Neural cell (in vitro differentiated cells): ENCODE measurements around the gene TICAM2. TPM values are rescaled to one million over a fixed set of nuclear protein-coding genes. Genes with fewer than 3 reads are reported as not detected.

Source experiments
- H2AFZ ChIP-seq: fragments of 200-600, 300-800 bp; sonication (generic), shearing (Covaris generic); 2 replicates; pipeline ENCODE4 v1.6.0; 2014; ENCODE audit warnings: low read depth, mild to moderate bottlenecking, antibody characterized with exemption, low read length, moderate library complexity
- H3F3A ChIP-seq: fragments of 200-600 bp; shearing (Covaris generic); 2 replicates; pipeline ENCODE4 v1.6.1; 2016; ENCODE audit warnings: mild to moderate bottlenecking, moderate library complexity, mixed read lengths, antibody characterized with exemption, low read length; ENCODE audit not compliant: insufficient read depth, poor library complexity, severe bottlenecking
- H3K27ac ChIP-seq: fragments of 200-600, 300-800 bp; sonication (generic), shearing (Covaris generic); 2 replicates; pipeline ENCODE4 v1.5.1; 2014; ENCODE audit warnings: mild to moderate bottlenecking, low read length, moderate library complexity
- H3K27me3 ChIP-seq: fragments of 300-800, 200-600 bp; sonication (generic), shearing (Covaris generic); 2 replicates; pipeline ENCODE4 v1.6.0; 2014; ENCODE audit warnings: mild to moderate bottlenecking, low read depth, low read length, moderate library complexity; ENCODE audit not compliant: insufficient read depth
- H3K36me3 ChIP-seq: fragments of 300-800, 200-600 bp; sonication (generic), shearing (Covaris generic); 2 replicates; pipeline ENCODE4 v1.5.1; 2014; ENCODE audit warnings: mild to moderate bottlenecking, antibody characterized with exemption, low read length, moderate library complexity; ENCODE audit not compliant: insufficient read depth
- H3K4me2 ChIP-seq: fragments of 300-800, 200-600 bp; sonication (generic), shearing (Covaris generic); 2 replicates; pipeline ENCODE4 v1.6.0; 2014; ENCODE audit warnings: mild to moderate bottlenecking, low read length
- H3K4me3 ChIP-seq: fragments of 300-800, 200-600 bp; sonication (generic), shearing (Covaris generic); 2 replicates; pipeline ENCODE4 v1.5.1; 2014; ENCODE audit warnings: mild to moderate bottlenecking, low read length, moderate library complexity
- H3K79me2 ChIP-seq: fragments of 200-600 bp; shearing (Covaris generic); replicated peaks from 2 replicates; pipeline ENCODE4 v1.6.0; 2014; ENCODE audit warnings: mild to moderate bottlenecking, low read length, moderate library complexity; ENCODE audit not compliant: insufficient read depth
- H3K9ac ChIP-seq: fragments of 300-800, 200-600 bp; sonication (generic), shearing (Covaris generic); 2 replicates; pipeline ENCODE4 v1.6.1; 2016; ENCODE audit warnings: mild to moderate bottlenecking, low read length, mixed read lengths
- H3K9me2 ChIP-seq: fragments of 200-600 bp; shearing (Covaris generic); 2 replicates; pipeline ENCODE4 v1.6.1; 2016; ENCODE audit warnings: mild to moderate bottlenecking, low read length, mixed read lengths; ENCODE audit not compliant: insufficient read depth
- H3K9me3 ChIP-seq: fragments of 200-600, 300-800 bp; sonication (generic), shearing (Covaris generic); 2 replicates; pipeline ENCODE4 v1.6.1; 2016; ENCODE audit warnings: mild to moderate bottlenecking, mixed run types, low read length, moderate library complexity, mixed read lengths
- H4K20me1 ChIP-seq: fragments of 200-600 bp; shearing (Covaris generic); 2 replicates; pipeline ENCODE4 v1.6.1; 2016; ENCODE audit warnings: mild to moderate bottlenecking, mixed run types; ENCODE audit not compliant: insufficient read depth
- CTCF ChIP-seq: fragments of 450-650 bp; IDR thresholded peaks from 2 replicates; pipeline ENCODE4 v1.5.1; 2014; ENCODE audit warnings: antibody characterized with exemption, mild to moderate bottlenecking, moderate library complexity; ENCODE audit not compliant: poor library complexity, severe bottlenecking
- EP300 ChIP-seq: fragments of 450-650 bp; conservative IDR thresholded peaks from 2 replicates; pipeline ENCODE4 v1.6.1; 2014; ENCODE audit warnings: antibody characterized with exemption, mild to moderate bottlenecking, moderate library complexity; ENCODE audit not compliant: poor library complexity, severe bottlenecking
- MXI1 ChIP-seq: fragments of 450-650 bp; conservative IDR thresholded peaks from 2 replicates; pipeline ENCODE4 v1.6.1; 2014; ENCODE audit warnings: antibody characterized with exemption, mild to moderate bottlenecking; ENCODE audit not compliant: poor library complexity, severe bottlenecking
- POLR2AphosphoS5 ChIP-seq: IDR thresholded peaks from 2 replicates; pipeline ENCODE4 v1.6.1; 2012
- RAD21 ChIP-seq: fragments of 450-650 bp; conservative IDR thresholded peaks from 2 replicates; pipeline ENCODE4 v1.6.1; 2014; ENCODE audit warnings: antibody characterized with exemption, mild to moderate bottlenecking, moderate library complexity
- REST ChIP-seq: IDR thresholded peaks from 2 replicates; pipeline ENCODE4 v1.6.1; 2012; ENCODE audit warnings: borderline replicate concordance
- SMC3 ChIP-seq: fragments of 450-650 bp; conservative IDR thresholded peaks from 2 replicates; pipeline ENCODE4 v1.6.1; 2014; ENCODE audit warnings: antibody characterized with exemption, mild to moderate bottlenecking, moderate library complexity; ENCODE audit not compliant: poor library complexity
- TAF1 ChIP-seq: IDR thresholded peaks from 2 replicates; pipeline ENCODE4 v1.6.1; 2012; ENCODE audit warnings: low read depth
- polyA plus RNA-seq: library from polyadenylated mRNA; depleted of rRNA; stranded (reverse); fragments of >200 nt; gene quantifications from 2 replicates; pipeline ENCODE4 v1.2.3, GENCODE V29; 2014

TICAM2 gene
- polyA plus RNA-seq, 1 donor from 2014 or later, result not detected

- no peak overlapping the region for H2AFZ ChIP-seq
- H4K20me1 ChIP-seq, result no peaks in the 10 kb centered on the region
- H3K9ac ChIP-seq, result no peak overlapping the region
- no peaks in the 10 kb centered on the region for H3K79me2 ChIP-seq
- TF ChIP-seq CTCF, result no peak
- TF ChIP-seq RAD21, result no peak
- TF ChIP-seq TAF1, result no peak
- TF ChIP-seq REST, result no peak
- H3K9me2 ChIP-seq, result no peaks in the 10 kb centered on the region
- H3K4me2 ChIP-seq, result no peak overlapping the region
- no peaks in the 10 kb centered on the region for H3K9me3 ChIP-seq
- H3K4me3 ChIP-seq, result no peak overlapping the region
- no peaks in the 10 kb centered on the region for H3K36me3 ChIP-seq
- H3K27me3 ChIP-seq, result no peaks in the 10 kb centered on the region
- no peaks in the 10 kb centered on the region for H3F3A ChIP-seq
- H3K27ac ChIP-seq, result no peak overlapping the region
These were observed 22.5 kb downstream of the TICAM2 start for GRCh38 chr5:115579747-115580173.

- H3K4me3 ChIP-seq, result no peak overlapping the region
- no peaks in the 10 kb centered on the region for H3K9me3 ChIP-seq
- H3K4me2 ChIP-seq, result no peak overlapping the region
- H2AFZ ChIP-seq, result no peak overlapping the region
- H3K27me3 ChIP-seq, result no peaks in the 10 kb centered on the region
- no peaks in the 10 kb centered on the region for H3F3A ChIP-seq
- no peak overlapping the region for H3K9ac ChIP-seq
- TF ChIP-seq RAD21, result no peak
- TF ChIP-seq EP300, result no peak
- TF ChIP-seq SMC3, result no peak
- TF ChIP-seq MXI1, result no peak
- TF ChIP-seq POLR2AphosphoS5, result no peak
- TF ChIP-seq CTCF, result no peak
- no peak for TF ChIP-seq TAF1
- no peaks in the 10 kb centered on the region for H3K36me3 ChIP-seq
- H3K9me2 ChIP-seq, result no peaks in the 10 kb centered on the region
- H3K79me2 ChIP-seq, result no peaks in the 10 kb centered on the region
- no peak overlapping the region for H3K27ac ChIP-seq
- no peaks in the 10 kb centered on the region for H4K20me1 ChIP-seq
These were observed 23.1 kb downstream of the TICAM2 start for GRCh38 chr5:115579216-115579615.
